Stimulated activated naive CD4-positive, alpha-beta T cell (primary cell): ENCODE measurements around the gene CTLA4.

Experiments
- DNase-seq, 6 experiments: peaks; one replicate each; lab custom pipeline; 2025; lab: John Stamatoyannopoulos, UW

CTLA4 gene

DNA sequence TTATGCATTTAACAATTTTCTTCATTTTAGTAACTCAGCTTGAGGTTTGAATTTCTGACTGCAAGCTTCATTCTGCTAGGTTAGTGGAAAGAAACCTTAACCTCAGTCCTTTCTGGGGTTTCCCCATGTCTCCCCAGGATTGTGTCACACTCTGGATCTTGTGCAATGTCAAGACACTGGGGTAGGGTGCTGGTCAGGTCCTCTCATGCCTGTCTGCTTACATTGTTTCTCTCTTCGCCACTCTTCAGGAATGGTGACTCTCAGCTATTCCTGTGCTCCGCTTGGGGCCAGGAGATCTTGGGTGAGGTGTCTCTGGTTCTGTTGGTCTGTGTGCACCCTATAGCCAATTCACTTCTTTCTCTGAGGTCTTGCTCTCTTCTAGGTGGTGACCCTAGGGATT is 23.9 kb downstream of the CTLA4 start:
- no peak for DNase-seq

GRCh38 chr2:203892207-203892606 is 24.6 kb downstream of the CTLA4 start:
- DNase-seq, result no peak

GRCh38 chr2:203893401-203893800 is 25.8 kb downstream of the CTLA4 start:
- DNase-seq, result no peak

DNA sequence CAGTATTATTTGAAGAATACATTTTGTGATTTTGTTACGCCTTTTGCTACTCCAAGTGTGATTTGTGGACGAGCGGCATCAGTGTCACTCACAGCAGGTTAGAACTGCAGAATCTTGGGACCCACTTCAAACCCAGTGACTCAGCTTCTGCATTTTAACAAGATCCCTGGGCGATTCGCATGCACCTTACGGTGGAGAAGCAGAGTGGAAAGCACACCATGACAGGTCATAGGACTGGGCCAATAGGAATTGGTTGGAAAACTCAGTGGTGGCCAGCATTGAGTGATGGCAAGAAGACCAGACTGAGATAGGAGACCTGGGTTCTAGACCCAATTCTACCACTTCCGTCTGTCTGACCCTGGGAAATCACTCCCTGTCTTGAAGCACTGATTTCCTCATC is 26.3 kb downstream of the CTLA4 start:
- DNase-seq, result no peak

GRCh38 chr2:203894262-203894661 is 26.7 kb downstream of the CTLA4 start:
- DNase-seq, result no peak

DNA sequence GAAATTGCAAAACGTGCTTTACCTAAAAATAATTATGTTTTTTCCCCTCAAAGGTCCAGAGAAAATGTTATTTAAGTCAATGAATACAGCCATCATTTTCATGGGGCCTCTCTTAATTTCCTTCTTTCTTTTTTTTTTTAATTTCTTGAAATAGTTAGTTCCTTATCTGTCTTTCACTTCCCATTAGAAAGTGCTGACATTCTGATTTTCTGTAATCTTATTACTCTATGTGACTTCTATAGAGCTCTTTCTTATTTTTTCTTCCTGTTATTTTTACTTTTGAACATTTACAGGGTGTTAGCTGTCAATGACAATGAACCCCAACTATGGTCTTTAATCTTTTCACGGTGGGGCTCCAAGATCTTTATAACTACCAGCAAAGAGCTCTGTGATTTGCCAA is 30.0 kb downstream of the CTLA4 start:
- DNase-seq, result no peak

- no peak for DNase-seq
Measured at GRCh38 chr2:203898657-203899056, 31.1 kb downstream of the CTLA4 start.

DNA sequence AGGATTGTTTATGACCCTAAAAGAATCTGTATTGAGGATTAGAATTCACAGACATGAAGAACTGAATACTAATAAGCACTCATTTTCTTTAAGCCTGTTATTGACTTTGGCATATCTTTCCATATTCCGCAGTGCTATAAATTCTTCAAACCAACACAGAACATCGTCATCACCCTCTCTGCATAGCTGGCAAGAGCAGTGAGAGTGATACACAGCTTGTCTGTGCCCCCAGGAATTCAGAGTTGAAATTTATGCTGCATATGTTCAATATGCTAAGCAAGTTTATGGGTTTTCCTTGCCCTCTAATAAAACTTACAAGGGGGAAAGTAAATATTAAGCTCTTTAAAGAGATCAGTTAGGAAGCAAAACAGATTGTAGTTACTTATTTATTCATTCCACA is 32.7 kb downstream of the CTLA4 start:
- no peak for DNase-seq

DNA sequence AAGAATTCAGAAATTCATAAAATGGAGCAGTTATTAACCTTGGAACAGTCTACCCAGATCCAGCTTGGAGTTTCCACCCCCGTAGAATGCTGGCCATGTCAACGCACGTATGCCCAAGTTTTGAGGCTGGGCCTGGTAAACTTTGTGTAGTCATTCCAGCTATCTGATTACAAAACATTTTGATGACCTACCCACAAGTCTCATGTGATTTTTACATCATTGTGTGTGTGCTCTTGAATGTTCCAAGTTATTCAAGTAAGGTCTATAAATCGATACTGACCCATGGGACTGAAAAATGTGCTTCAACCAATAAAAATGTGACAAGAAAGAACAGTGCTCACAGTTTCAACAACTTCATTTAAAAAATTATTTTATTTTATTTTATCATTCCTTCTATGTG is 36.5 kb downstream of the CTLA4 start:
- no peak for DNase-seq

- no peak for DNase-seq
Measured at GRCh38 chr2:203905656-203906055, 38.1 kb downstream of the CTLA4 start.

DNA sequence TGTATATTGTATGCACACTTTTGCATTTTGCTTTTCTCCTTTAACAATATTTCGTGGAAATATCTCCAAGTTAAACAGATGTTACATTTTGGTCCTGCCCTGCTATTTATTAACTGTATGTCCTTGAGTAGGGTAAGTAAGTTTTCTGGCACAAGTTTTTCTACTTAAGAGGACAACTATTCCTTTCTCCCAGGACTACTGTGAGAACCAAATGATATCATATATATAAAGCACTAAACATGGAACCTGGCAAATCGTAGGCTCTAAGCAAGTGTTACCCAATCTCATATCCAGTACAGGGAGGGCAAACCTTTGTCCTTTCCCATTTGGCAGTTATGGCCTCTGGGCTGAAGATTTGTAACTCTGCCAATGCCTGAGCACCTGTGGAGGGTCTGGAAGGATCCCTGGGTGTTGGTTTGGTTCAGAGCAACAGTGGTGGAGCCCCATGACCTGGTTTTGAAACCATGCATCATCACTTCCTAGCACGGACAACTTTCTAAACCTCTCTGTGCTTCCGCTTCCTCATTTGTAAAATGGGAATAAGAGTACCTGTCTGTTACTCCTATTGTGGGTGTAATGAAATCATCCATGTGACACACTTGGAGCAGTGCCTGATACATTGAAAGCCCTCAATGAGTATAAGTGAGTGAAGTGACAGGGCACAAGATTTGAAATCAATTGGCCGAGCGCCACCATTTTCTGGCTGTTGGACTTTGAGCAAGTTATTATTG is 40.7 kb downstream of the CTLA4 start:
- DNase-seq, result no peak

GRCh38 chr2:203908797-203909185 is 41.2 kb downstream of the CTLA4 start:
- DNase-seq, result no peak

- peak in 4 of 6 experiments; percentile 1 to 59 (median 38) for DNase-seq
Measured at GRCh38 chr2:203909261-203909967, 41.8 kb downstream of the CTLA4 start.

- no peak for DNase-seq
Measured at GRCh38 chr2:203909974-203910373, 42.4 kb downstream of the CTLA4 start.

GRCh38 chr2:203913947-203914346 is 46.4 kb downstream of the CTLA4 start:
- no peak for DNase-seq

- no peak for DNase-seq
Measured at GRCh38 chr2:203914546-203915182, 47.1 kb downstream of the CTLA4 start.

DNA sequence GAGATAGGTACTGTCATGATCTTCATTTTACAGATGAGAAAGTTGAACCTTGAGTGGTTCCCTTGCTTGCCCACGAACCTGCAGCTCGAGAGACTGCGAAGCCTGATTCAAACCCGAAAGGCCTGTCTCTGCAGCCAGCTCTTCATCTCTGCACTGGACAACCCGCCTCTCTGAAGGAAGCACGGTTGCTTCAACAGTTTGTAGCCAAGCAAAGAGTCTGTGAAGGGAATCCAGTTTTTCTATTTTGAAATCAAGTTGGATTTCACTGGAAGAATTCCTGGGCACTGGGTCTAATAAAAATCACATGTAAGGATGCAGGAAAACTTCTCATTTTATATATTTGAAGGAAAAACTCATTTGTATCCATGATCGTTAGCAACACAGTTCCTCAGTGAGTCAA is 47.7 kb downstream of the CTLA4 start:
- no peak for DNase-seq

GRCh38 chr2:203916756-203917155 is 49.2 kb downstream of the CTLA4 start:
- no peak for DNase-seq

GRCh38 chr2:203918264-203918663 is 50.7 kb downstream of the CTLA4 start:
- DNase-seq, result no peak

DNA sequence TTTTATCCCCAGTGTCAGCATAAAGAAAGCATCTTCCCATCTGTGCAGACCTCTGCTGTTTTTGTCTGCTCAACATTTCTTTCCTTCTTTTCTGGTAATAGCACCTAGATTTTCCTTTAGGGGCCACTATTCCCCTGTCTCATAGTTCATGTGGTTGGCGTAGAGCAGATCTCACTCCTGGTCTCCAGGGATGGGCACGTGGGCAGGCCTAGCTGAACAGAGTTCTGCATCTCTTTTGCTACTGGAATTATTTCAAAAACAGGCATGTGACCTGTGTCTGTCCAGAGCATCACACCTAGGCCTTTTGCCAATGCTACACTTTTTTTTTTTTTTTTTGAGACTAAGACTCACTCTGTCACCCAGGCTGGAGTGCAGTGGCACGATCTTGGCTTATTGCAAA is 51.3 kb downstream of the CTLA4 start:
- DNase-seq, result no peak
